ENCODE data around the gene TMCO5A. TPM values are rescaled to one million over a fixed set of nuclear protein-coding genes. Genes with fewer than 3 reads are reported as not detected.

The TMCO5A gene
- total RNA-seq, 1 experiment from 2014 or later, result not detected

GRCh38 chr15:37893309-37893708, 41.1 kb upstream of the TMCO5A start:
- no peak for DNase-seq
- intact Hi-C loops (cut with micrococcal nuclease; ENCODE audit: unreplicated experiment), result no loop called here
- Mint-ChIP-seq H3K4me3 (ENCODE audit: low read depth, unreplicated experiment) (no peak overlapping the region), H3K9me3 (ENCODE audit: low read depth, unreplicated experiment) (no peaks in the 10 kb centered on the region), H3K4me1 (ENCODE audit: low read depth, unreplicated experiment) (peaks cover 14% of the 10 kb centered on the region), H3K27me3 (ENCODE audit: unreplicated experiment) (no peaks in the 10 kb centered on the region), H3K27ac (ENCODE audit: unreplicated experiment) (no peak overlapping the region), H3K36me3 (ENCODE audit: insufficient read depth, unreplicated experiment) (no peaks in the 10 kb centered on the region)
- no peak for TF ChIP-seq CTCF (IDR thresholded peaks at IDR 0.05; ENCODE audit: unreplicated experiment)
- BruUV-seq (replicated peaks), result no TSS peak
- CTCF ChIA-PET, result interaction anchor here (1.0 kb wide), 1 partner anchor 11 kb away, joined by 3 read pairs; no protein-coding TSS in a partner anchor

GRCh38 chr15:37898362-37898761, 36.1 kb upstream of the TMCO5A start:
- Mint-ChIP-seq H3K27ac (ENCODE audit: unreplicated experiment) (no peak overlapping the region), H3K36me3 (ENCODE audit: insufficient read depth, unreplicated experiment) (no peaks in the 10 kb centered on the region), H3K9me3 (ENCODE audit: low read depth, unreplicated experiment) (no peaks in the 10 kb centered on the region), H3K4me1 (ENCODE audit: low read depth, unreplicated experiment) (peaks cover 18% of the 10 kb centered on the region), H3K27me3 (ENCODE audit: unreplicated experiment) (no peaks in the 10 kb centered on the region), H3K4me3 (ENCODE audit: low read depth, unreplicated experiment) (no peak overlapping the region)
- intact Hi-C loops (cut with micrococcal nuclease; ENCODE audit: unreplicated experiment), result no loop called here
- no peak for DNase-seq
- no peak for TF ChIP-seq CTCF (IDR thresholded peaks at IDR 0.05; ENCODE audit: unreplicated experiment)
- CTCF ChIA-PET, result no interaction called here
- no TSS peak for BruUV-seq (replicated peaks)

GRCh38 chr15:37900326-37901221, 33.9 kb upstream of the TMCO5A start:
- intact Hi-C loops (cut with micrococcal nuclease; ENCODE audit: unreplicated experiment), result loop anchor here (5.0 kb wide), 1 partner anchor 82 kb away; no protein-coding TSS in a partner anchor
- Mint-ChIP-seq H3K4me1 (ENCODE audit: low read depth, unreplicated experiment) (peaks cover 18% of the 10 kb centered on the region), H3K4me3 (ENCODE audit: low read depth, unreplicated experiment) (no peak overlapping the region), H3K36me3 (ENCODE audit: insufficient read depth, unreplicated experiment) (no peaks in the 10 kb centered on the region), H3K9me3 (ENCODE audit: low read depth, unreplicated experiment) (no peaks in the 10 kb centered on the region), H3K27ac (ENCODE audit: unreplicated experiment) (no peak overlapping the region), H3K27me3 (ENCODE audit: unreplicated experiment) (no peaks in the 10 kb centered on the region)
- DNase-seq, result no peak
- CTCF ChIA-PET, result no interaction called here
- BruUV-seq (replicated peaks), result no TSS peak
- no peak for TF ChIP-seq CTCF (IDR thresholded peaks at IDR 0.05; ENCODE audit: unreplicated experiment)

GRCh38 chr15:37902126-37902525, 32.3 kb upstream of the TMCO5A start:
- CTCF ChIA-PET, result interaction anchor here (0.7 to 1.2 kb wide), 2 partner anchors 138 to 1863 kb away, joined by 3 read pairs; no protein-coding TSS in a partner anchor
- no TSS peak for BruUV-seq (replicated peaks)
- H3K9me3 Mint-ChIP-seq (ENCODE audit: low read depth, unreplicated experiment), result no peaks in the 10 kb centered on the region
- no peak overlapping the region for H3K27ac Mint-ChIP-seq (ENCODE audit: unreplicated experiment)
- H3K4me3 Mint-ChIP-seq (ENCODE audit: low read depth, unreplicated experiment), result no peak overlapping the region
- DNase-seq, result no peak
- no peak for TF ChIP-seq CTCF (IDR thresholded peaks at IDR 0.05; ENCODE audit: unreplicated experiment)
- H3K4me1 Mint-ChIP-seq (ENCODE audit: low read depth, unreplicated experiment), result peaks cover 18% of the 10 kb centered on the region
- intact Hi-C loops (cut with micrococcal nuclease; ENCODE audit: unreplicated experiment), result loop anchor here (5.0 kb wide), 1 partner anchor 80 kb away; no protein-coding TSS in a partner anchor
- no peaks in the 10 kb centered on the region for H3K27me3 Mint-ChIP-seq (ENCODE audit: unreplicated experiment)
- no peaks in the 10 kb centered on the region for H3K36me3 Mint-ChIP-seq (ENCODE audit: insufficient read depth, unreplicated experiment)
